DMS153 treated with DMSO at 0.1 percent for 48 hours (cell line): ENCODE data around the gene PHKB.
"Not testable (repeated sequence)": the region's sequence is repeated elsewhere in the genome, so short reads cannot be mapped to it uniquely, and the experiment has no call there.

Source experiments
- DNase-seq: peaks from one replicate; lab custom pipeline; 2025; ENCODE audit not compliant: unreplicated experiment; lab: John Stamatoyannopoulos, UW

The PHKB gene

DNA sequence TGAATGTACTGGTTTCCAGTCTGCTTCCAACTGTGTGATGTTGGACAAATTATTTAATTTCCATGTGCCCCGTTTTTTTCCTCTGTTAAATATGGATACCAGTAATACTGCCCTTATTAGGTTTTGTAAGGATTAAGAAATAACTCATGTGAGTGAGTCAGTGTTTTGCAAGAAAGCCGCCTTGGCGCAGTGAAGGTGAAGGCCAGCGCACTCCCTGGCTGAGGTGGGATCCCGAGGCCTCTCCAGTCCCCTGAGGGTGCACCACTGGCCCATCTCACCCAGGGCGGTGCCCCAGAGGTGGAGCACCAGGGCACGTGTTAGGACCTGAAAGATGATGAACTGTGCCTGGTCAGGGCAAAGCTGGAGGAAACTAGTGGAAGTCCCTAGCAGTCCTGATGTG is 43.5 kb downstream of the PHKB start:
- no peak for DNase-seq

- no peak for DNase-seq
Observed at GRCh38 chr16:47506800-47507199, 45.7 kb downstream of the PHKB start.

DNA sequence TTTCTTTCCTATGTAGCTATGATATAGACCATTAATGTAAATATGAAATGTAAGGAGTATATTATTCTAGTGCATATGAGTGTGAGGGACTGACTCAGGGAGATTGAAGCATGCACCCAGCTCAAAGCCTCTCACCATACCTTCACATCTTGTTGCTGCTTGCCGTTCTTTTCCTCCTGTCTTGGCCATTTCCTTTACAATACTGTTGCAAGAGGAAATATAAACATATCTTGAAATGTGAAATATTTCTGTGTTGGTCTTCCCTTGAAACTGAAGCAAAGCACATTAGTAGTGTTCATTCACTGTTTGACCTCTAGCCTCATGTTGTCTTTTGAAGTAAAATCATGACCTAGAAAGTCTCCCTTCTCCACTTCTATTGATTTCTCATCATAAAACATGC is 46.6 kb downstream of the PHKB start:
- DNase-seq: no peak

GRCh38 chr16:47511882-47512281 is 50.8 kb downstream of the PHKB start:
- DNase-seq: no peak

GRCh38 chr16:47519037-47519436 is 57.9 kb downstream of the PHKB start:
- no peak for DNase-seq

DNA sequence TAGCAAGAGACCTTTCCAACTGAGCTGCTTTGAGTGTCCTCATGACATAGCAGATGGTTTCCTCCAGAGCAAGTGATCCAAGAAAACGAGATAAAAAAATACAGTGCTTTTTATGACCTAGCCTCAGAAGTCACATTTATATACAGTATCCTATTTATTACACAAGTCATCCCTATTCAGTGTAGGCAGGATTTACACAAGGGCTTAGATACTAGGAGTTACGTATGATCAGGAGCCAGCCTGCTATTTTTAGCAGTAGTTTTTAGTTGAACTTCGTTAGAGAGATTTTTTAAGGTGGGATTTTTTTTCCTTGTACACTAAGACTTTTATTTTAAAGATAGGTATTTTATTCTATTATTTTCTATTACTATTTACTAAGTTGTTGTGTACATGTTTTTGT is 58.4 kb downstream of the PHKB start:
- DNase-seq: no peak

GRCh38 chr16:47519996-47520679 is 59.0 kb downstream of the PHKB start:
- no peak for DNase-seq

- DNase-seq: no peak
Observed at GRCh38 chr16:47523342-47524006, 62.3 kb downstream of the PHKB start.

GRCh38 chr16:47524007-47524405 is 62.9 kb downstream of the PHKB start:
- DNase-seq: no peak

- no peak for DNase-seq
Observed at GRCh38 chr16:47528431-47528830, 67.3 kb downstream of the PHKB start.

DNA sequence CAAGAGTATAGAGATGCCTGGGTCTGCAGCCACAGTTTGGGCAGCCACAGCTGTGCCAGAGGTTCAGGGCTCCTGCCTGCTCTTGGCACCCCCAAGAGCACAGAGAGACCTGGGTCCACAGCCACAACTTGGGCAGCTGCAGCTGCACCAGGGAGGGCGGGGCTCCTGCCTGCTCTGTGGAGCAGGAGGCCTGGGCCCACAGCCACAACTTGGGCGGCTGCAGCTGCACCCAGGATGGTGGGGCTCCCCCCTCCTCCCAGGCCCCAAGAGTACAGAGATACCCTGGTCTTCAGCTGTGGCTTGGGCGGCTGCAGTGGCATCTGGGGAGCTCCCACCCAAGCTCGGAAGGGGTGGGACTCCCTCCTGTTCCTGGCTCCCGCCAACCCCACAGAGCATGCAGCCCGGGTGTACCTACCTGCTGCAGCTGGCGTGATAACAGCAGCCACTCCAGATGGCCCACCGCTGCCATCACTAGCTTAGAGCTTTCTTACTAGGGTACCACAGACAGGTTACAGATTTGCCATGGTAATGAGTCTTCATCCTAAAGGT is 72.7 kb downstream of the PHKB start:
- DNase-seq: no peak

DNA sequence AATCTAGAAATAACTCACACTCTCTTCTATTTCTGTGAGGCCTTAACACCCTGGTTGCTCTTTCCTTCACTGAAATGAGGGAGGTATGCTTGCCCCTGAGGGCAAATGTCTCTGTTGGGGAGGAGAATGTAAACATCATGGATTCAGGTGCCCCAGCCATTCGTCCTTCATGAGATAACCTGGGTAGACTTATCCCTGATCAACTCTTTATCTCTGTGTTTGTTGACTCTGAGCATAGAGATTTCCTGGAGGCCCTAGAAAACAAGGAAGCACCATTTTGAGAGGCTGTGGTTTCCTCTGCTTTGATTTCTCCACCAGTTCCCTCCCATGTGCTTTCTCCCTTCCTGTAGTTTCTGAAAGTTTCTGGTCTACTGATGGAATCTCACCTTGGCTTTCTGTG is 77.3 kb downstream of the PHKB start:
- no peak for DNase-seq

DNA sequence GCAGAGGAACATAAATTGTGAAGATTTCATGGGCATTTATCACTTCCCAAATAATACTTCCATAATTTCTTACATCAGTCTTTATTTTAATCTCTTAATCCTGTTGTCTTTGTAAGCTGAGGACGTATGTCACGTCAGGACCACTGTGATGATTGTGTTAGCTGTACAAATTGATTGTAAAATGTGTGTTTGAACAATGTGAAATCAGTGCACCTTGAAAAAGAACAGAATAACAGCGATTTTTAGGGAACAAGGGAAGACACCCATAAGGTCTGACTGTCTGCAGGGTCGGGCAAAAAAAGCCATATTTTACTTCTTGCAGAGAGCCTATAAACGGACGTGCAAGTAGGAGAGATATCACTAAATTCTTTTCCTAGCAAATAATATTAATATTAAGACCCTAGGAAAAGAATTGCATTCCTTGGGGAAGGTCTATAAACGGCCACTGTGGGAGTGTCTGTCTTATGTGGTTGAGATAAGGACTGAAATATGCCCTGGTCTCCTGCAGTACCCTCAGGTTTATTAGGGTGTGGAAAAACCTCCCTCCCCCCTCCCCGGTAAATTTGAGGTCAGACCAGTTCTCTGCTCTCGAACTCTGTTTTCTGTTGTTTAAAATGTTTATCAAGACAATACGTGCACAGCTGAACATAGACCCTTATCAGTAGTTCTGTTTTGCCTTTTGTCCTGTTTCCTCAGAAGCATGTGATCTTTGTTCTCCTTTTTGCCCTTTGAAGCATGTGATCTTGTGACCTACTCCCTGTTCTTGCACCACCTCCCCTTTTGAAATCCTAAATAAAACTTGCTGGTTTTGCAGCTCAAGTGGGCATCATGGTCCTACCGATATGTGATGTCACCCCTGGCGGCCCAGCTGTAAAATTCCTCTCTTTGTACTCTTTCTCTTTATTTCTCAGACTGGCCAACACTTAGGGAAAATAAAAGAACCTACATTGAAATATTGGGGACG is 78.9 kb downstream of the PHKB start:
- DNase-seq: not testable (repeated sequence)

- DNase-seq: not testable (repeated sequence)
Observed at GRCh38 chr16:47541135-47541534, 80.0 kb downstream of the PHKB start.

DNA sequence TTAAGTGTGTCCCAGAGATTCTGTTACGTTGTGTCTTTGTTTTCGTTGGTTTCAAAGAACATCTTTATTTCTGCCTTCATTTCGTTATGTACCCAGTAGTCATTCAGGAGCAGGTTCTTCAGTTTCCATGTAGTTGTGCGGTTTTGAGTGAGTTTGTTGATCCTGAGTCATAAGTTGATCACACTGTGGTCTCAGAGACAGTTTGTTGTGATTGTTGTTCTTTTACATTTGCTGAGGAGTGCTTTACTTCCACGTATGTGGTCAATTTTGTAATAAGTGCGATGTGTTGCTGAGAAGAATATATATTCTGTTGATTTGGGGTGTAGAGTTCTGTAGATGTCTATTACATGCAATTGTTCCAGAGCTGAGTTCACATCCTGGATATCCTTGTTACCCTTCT is 83.1 kb downstream of the PHKB start:
- DNase-seq: not testable (repeated sequence)

GRCh38 chr16:47551185-47551584 is 90.1 kb downstream of the PHKB start:
- not testable (repeated sequence) for DNase-seq

- DNase-seq: not testable (repeated sequence)
Observed at GRCh38 chr16:47551767-47552166, 90.6 kb downstream of the PHKB start.

DNA sequence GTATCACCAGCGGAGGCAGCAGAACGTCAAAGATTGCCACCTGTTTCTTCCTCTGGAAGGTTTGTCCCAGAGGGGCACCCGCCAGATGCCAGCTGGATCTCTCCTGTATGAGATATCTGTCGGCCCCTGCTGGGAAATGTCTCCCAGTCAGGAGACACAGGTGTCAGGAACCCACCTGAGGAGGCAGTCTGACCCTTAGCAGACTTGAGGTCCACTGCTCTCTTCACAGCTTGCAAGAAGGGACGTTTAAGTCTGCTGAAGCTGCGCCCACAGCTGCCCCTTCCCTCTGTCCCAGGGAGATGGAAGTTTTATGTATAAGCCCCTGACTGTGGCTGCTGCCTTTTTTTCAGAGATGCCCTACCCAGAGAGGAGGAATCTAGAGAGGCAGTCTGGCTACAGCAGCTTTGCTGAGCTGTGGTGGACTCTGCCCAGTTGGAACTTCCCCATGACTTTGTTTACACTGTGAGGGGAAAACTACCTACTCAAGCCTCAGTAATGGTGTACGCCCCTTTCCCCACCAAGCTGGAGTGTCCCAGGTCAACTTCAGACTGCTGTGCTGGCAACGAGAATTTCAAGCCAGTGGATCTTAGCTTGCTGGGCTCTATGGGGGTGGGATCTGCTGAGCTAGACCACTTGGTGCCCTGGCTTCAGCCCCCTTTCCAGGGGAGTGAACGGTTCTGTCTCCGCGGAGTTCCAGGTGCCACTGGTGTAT is 92.9 kb downstream of the PHKB start:
- DNase-seq: no peak

GRCh38 chr16:47554587-47554986 is 93.5 kb downstream of the PHKB start:
- DNase-seq: not testable (repeated sequence)

DNA sequence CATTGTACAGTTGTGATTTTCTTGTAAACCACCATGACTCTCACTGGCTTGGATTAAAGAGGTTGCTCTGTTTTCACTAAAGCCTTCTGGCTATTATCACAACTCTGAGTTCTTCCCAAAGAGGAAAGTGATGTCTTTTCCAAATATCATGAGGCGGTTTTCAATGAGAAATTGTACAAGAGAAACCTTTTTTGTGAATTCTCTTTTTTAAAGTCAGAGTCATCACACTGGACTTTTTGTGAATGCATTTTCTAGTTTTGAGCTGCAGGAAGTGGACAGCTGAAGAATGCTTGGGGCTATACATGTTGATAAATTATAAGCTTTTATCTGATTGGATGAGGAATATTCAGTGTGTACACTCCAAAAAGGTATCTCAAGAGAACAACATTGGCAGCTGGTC is 100.2 kb downstream of the PHKB start:
- DNase-seq: no peak

DNA sequence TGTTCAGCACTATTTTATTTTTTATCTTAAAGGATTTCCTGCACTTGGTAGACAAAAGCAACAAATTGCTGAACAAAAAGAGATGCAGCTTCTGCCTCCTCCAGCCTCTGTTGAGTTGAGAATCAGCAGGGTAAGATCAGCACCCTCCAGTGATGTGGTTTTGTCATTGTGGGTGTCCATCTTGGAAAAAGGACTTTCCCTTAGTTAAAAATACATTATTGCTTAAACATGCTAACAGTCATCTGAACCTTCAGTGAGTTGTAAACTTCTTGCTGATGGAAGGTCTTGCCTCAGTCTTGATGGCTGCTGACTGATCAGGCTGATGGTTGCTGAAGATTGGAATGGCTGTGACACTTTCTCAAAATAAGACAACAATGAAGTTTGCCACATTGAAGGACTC is 101.2 kb downstream of the PHKB start:
- no peak for DNase-seq
